Epithelial cell of esophagus (primary cell): ENCODE measurements around the gene HPDL.

Experiments
- DNase-seq: peaks from one replicate; pipeline ENCODE4 v3.0.0; 2010; ENCODE audit warnings: low read depth
- H3K4me3 ChIP-seq: 2 replicates; pipeline ENCODE4 v1.5.1; 2011; ENCODE audit warnings: mild to moderate bottlenecking, low read length, control low read depth
- TF ChIP-seq, protein P1 (sequence below): IDR thresholded peaks from 2 replicates; pipeline ENCODE4 v1.5.1; 2011; ENCODE audit warnings: low read depth, mild to moderate bottlenecking, low read length, control low read depth, inconsistent platforms; ENCODE audit not compliant: insufficient read depth; ENCODE audit errors: missing control alignments

The HPDL gene

DNA sequence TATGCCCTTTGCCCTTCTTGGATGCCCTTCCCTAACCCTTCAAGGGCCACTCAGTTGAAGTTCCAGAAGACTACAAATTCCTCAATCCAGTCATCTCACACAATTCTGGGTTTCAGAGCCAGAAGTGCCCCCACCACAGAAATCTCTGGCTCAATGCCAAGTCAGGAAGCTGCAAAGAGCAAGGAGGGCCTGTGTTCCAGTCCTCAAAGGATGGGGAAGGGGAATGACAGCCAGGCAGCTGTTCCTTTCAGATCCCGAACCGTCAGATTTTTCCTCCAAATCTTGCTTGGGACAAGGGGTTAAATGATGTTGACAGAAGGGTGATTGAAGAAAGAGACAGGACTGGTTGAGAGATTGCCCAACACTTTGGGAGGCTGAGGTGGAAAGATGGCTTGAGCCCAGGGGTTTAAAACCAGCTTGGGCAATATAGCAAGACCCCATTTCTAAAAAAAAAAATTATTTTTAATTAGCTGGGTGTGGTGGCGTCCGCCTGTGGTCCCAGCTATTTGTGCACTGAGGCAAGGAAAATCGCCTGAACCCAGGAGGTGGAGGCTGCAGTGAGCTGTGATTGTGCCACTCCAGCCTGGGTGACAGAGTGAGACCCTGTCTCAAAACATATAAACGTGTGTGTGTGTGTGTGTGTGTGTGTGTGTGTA, 716 bp upstream of the HPDL start:
- TF ChIP-seq, protein P1, sequence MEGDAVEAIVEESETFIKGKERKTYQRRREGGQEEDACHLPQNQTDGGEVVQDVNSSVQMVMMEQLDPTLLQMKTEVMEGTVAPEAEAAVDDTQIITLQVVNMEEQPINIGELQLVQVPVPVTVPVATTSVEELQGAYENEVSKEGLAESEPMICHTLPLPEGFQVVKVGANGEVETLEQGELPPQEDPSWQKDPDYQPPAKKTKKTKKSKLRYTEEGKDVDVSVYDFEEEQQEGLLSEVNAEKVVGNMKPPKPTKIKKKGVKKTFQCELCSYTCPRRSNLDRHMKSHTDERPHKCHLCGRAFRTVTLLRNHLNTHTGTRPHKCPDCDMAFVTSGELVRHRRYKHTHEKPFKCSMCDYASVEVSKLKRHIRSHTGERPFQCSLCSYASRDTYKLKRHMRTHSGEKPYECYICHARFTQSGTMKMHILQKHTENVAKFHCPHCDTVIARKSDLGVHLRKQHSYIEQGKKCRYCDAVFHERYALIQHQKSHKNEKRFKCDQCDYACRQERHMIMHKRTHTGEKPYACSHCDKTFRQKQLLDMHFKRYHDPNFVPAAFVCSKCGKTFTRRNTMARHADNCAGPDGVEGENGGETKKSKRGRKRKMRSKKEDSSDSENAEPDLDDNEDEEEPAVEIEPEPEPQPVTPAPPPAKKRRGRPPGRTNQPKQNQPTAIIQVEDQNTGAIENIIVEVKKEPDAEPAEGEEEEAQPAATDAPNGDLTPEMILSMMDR: no peak
- no peak overlapping the region for H3K4me3 ChIP-seq
- DNase-seq: no peak

DNA sequence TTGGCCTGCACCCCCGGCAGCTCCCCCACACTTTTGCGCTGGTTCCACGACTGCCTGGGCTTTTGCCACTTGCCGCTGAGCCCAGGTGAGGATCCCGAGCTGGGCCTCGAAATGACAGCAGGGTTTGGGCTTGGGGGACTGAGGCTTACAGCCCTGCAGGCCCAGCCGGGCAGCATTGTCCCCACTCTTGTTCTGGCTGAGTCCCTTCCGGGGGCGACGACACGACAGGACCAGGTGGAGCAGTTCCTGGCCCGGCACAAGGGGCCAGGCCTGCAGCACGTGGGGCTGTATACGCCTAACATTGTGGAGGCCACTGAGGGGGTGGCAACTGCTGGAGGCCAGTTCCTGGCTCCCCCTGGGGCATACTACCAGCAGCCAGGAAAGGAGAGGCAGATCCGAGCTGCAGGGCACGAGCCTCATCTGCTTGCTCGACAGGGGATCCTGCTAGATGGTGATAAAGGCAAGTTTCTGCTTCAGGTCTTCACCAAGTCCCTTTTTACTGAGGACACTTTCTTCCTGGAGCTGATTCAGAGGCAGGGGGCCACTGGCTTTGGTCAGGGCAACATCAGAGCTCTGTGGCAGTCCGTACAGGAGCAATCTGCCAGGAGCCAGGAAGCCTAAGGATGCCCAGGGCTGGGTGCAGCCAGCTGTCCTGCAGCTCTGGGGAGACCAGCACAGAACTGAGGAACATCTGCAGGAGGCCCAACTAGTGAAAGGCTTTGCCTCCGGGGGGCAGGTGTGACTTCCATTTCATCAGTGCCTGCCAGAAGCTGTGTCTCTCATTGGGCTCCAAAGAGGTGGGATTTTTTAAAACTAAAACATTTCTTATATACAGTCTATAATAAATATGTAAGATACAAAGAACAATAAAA, 1.2 kb downstream of the HPDL start:
- no peak for DNase-seq
- no peak overlapping the region for H3K4me3 ChIP-seq
- TF ChIP-seq, protein P1: no peak

DNA sequence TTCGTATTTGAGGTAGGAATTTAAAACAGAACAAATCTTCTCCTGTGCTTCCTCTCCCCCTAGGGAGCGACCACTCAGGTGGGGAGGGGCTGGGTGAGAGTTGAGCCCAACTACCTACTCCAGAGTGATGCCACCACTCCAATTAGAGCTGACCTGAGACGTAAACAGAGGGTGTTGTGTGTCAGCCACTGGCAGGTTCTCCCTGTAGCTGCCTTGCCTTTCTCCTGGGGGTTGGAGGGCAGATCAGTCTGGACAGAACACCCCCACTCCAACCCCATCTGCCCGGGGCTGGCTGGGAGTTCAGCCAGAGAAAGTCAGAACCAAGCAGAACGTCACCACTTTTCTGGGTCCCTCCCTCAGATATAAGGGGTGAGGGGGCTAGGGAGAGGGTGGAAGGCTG, 2.0 kb downstream of the HPDL start:
- DNase-seq: no peak
- TF ChIP-seq, protein P1: no peak
- no peak overlapping the region for H3K4me3 ChIP-seq

DNA sequence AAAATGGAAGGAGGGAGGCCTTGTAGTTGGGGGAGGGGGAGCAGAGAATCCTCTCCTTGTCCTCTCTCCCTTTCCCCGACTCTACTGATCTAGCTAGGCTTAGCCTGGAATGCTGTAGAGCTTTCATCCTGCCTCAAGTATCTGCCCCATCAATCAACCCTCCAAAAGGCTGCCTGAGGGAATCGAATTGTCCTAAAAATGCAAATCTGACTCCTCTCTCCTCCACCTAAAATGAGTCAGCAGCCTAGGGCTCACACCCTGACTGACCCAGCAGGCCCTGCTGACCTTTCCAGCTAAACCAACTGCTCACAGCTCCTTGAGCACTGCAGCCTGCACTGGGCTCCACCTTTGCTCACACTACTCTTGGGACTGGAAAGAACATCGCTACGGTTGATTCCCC, 2.8 kb downstream of the HPDL start:
- DNase-seq: peak; percentile 34

DNA sequence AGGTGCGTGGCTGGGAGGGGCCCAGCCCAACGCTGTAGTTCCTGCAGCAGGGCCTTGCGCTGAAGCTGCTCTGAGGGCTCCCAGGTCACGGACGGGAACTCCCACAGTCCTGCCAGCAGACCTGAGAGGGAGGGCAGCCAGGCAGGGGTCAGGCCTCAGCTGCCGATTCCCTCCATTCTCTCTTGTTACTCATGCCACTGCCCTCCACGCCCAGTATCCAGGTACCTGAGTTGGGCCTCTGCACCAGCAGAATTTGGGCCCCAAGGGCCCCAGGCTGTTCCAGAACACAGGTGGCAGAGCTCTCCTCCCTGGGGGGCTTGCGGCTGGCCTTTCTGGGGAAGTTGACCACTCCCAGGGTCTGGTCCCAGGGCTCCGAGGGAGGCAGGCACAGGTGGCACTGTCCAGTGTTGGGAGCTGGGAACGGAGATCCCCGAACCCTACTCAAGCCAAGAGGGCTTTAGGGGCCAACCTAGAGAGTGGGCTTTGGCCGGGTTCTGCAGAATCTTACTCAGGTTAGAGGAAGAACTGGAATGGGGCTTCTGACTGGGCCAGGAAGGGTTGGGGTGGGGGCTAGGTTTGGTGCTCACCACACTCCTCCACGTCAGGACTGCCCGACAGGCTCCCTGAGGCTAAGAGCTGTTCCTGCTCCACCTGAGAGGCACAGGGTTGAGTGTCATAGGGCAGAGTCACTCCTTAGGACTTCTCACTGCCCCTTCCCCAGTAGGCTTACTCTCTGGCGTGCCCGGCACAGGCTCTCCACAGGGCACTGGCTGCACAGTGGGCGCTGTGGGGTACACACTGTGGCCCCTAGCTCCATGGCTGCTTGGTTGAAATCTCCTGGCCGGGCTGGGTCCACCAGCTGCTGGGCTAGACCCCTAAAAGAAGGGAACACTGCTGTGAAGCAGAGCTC, 5.0 kb downstream of the HPDL start:
- DNase-seq: no peak
- TF ChIP-seq, protein P1: no peak
- H3K4me3 ChIP-seq: no peak overlapping the region

More for the DNA sequence above, 2.8 kb downstream of the HPDL start:
- TF ChIP-seq, protein P1: no peak
- no peak overlapping the region for H3K4me3 ChIP-seq

DNA sequence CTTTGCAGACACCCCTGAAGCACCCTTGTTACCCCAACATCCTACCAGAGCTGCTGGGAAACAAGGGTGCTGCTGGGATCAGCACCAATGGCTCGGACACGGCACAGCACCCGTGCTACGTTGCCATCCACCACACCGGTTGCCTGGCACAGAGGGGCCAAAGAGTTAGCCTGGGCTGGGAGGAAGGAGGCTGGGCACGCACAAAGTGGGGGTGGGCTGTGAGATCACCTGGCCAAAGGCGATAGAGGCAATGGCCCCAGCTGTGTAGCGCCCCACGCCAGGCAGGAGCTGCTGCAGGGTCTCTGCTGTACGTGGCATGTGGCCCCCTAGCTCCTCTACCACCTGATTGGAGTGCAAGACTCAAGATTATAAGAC, 5.6 kb downstream of the HPDL start:
- H3K4me3 ChIP-seq: no peak overlapping the region
- no peak for DNase-seq
- TF ChIP-seq, protein P1: no peak
